NCI-H1105 treated with DMSO at 0.1 percent for 48 hours (cell line): ENCODE measurements around the gene VAV3.

ENCODE experiments used
- DNase-seq: peaks from one replicate; lab custom pipeline; 2025; lab: John Stamatoyannopoulos, UW

Gene VAV3

GRCh38 chr1:107936498-107937481 lies 28.2 kb downstream of the VAV3 start:
- no peak for DNase-seq

DNA sequence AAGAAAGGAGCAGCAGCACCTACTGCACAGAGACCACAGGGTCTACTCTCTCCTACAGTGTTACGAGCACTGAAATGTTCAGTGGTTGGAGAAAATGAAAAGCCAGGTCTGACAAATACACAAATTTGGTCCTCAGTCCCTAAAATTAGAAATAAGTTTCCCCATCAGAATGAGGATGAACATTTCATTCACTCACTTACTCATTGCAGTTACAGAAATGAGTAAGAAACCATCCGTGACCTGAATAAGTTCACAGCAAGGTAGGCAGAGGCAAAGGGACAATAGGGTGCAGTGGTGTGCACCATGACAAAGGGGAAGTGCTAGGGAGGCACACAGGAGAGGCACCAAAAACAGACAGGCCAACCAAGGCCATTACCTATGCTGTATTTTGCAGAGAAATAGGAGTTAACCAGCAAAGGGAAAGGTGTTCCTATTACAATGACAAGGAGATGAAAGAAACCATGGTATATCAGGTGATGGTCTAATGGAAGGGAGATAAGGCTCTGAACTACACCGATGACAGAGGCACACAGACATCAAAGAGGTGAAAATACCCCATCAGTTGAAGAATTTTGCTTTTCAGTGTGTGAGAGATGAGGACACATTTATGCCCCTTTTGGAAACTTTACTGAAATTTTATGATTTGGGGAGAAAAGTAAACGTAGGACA lies 29.4 kb downstream of the VAV3 start:
- DNase-seq: no peak

DNA sequence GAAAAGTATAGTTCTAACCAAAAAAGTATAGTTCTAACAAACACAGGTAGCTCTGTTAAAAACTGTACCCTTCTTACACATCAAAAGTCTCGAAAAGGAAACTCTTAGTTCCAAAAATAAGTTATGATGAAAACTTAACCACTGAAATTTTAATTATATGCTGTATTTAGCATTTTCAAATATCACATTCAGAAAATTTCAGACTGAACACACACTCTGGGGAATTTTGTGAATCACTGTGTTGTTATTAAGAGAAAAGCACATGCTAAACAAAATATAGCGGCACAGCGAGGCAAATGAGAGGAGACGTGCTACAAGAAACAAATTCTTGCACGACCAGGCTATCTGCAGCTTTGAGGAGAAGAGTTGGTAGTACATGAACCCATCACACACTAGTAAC lies 30.4 kb downstream of the VAV3 start:
- DNase-seq: no peak

GRCh38 chr1:107933736-107934135 lies 31.2 kb downstream of the VAV3 start:
- no peak for DNase-seq

DNA sequence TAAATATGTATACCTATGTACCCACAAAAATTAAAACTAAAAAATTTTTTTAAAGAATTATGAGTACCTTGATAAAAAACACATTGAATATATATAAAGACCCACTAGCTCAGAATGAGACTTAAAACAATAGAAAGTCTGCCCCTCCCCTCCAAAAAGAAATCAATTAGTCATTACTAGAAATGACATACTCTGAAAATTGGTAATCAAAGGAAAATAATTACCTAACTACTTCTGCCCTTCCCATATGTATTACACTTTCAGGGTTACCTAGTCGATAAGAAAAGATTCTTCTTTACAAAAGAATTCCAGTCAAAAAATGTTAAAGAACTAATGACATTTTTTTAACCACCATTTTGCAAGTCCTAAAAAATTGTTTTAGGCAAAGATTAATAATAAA lies 34.7 kb downstream of the VAV3 start:
- no peak for DNase-seq

GRCh38 chr1:107927820-107928219 lies 37.2 kb downstream of the VAV3 start:
- DNase-seq: no peak

- no peak for DNase-seq
Observed at GRCh38 chr1:107926436-107927080, 38.4 kb downstream of the VAV3 start.

GRCh38 chr1:107925565-107925964 lies 39.4 kb downstream of the VAV3 start:
- no peak for DNase-seq

DNA sequence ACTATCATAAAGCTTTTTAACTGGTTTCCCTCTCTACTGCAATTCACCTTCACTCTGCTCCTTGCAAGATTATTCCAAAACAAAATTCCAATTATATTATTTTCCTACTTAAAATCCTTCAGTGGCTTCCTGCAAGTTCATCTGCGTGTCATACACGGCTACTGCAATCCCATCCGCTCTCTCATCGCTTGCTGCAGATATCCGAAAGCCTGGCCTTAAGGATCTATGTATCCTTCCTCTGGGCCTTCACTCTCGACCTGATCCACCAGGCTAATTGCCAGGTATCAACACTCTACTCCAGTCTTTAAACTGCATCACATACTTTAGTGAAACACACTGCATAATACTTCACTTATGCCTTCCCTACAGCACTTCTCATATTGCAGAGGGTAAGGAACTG lies 44.0 kb downstream of the VAV3 start:
- DNase-seq: no peak

DNA sequence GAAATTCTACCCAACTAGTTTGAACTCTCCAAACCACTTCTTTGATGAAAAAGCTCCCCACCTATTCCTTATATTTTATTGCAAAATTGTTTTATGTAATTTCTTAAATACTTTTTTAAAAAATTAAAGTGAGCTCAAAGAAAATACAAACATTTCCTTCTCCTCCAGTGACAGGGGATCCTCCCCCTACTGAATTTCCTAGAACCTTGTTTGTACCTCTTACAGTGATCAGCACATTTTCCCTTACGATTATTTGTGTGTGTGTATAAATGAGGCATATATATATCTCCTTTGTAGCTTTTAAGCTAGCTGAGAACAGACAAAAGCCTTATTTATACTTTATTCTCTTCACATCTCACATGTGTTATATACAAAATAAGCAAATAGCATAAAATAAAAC lies 44.4 kb downstream of the VAV3 start:
- DNase-seq: no peak

DNA sequence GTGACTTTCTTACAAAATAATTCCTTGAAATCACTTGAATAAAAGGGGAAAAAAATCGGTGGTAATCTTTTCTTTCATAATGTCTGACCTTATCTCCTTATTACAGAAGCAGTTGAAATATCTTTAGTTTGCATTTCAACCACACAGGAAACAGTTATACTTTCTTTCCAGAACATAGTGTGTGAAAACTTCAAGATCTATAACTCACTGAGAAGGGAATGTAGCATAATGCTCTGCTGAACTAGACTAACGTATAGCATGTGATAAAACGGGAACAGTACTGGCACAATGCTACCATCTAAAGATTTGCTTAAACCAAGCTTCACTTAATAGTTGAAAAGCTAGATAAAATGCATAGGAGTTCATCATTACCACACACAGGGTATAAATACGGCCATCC lies 45.0 kb downstream of the VAV3 start:
- DNase-seq: no peak

GRCh38 chr1:107914119-107914765 lies 50.7 kb downstream of the VAV3 start:
- DNase-seq: no peak

GRCh38 chr1:107912656-107913055 lies 52.3 kb downstream of the VAV3 start:
- DNase-seq: no peak

GRCh38 chr1:107900090-107900945 lies 64.7 kb downstream of the VAV3 start:
- DNase-seq: no peak

- no peak for DNase-seq
Observed at GRCh38 chr1:107899655-107900054, 65.3 kb downstream of the VAV3 start.

- no peak for DNase-seq
Observed at GRCh38 chr1:107897438-107898345, 67.3 kb downstream of the VAV3 start.

GRCh38 chr1:107896936-107897335 lies 68.0 kb downstream of the VAV3 start:
- no peak for DNase-seq

GRCh38 chr1:107896401-107896800 lies 68.6 kb downstream of the VAV3 start:
- no peak for DNase-seq

GRCh38 chr1:107895403-107896191 lies 69.4 kb downstream of the VAV3 start:
- no peak for DNase-seq
